K562 (cell line): Measurements from ENCODE around the gene HHEX. TPM values are rescaled to one million over a fixed set of nuclear protein-coding genes. Genes with fewer than 3 reads are reported as not detected.

Source experiments
- ATAC-seq: fragments of 200-7000 bp; cut with Tn5 transposase; 3 replicates; pipeline ENCODE4 v1.9.1; 2020; ENCODE audit warnings: moderate library complexity
- BruUV-seq: library from RNA; stranded (reverse); fragments of 400-500 nt; replicated peaks from 2 replicates; lab custom pipeline; 2021; lab: Mats Ljungman, UMichigan
- CTCF ChIA-PET: fragments of 300-600 bp; formaldehyde crosslinking; extraction: SDS; loops from one replicate; lab custom pipeline; 2021; ENCODE audit warnings: low intra/inter-chr PET ratio; lab: Yijun Ruan, JAX
- POLR2A ChIA-PET: fragments of 300-600, 350-650 bp; sonication (Branson Sonifier 250); formaldehyde crosslinking; extraction: SDS; loops from one replicate; lab custom pipeline; 2021; ENCODE audit warnings: antibody characterized with exemption, inconsistent platforms; lab: Yijun Ruan, JAX
- DNase-seq, 4 experiments: peaks; one replicate each; pipeline versions ENCODE4 v3.0.0 to v3.0.0-alpha.2; 2011 to 2018; ENCODE audit warnings: low spot score in 3 of 4, mixed read lengths in 3 of 4; ENCODE audit errors: extremely low read depth in 1 of 4
- FAIRE-seq: peaks from 2 replicates; lab custom pipeline; 2011; peaks lifted over from hg19 to GRCh38; lab: Jason Lieb, UNC
- H2AFZ ChIP-seq: 2 replicates; pipeline ENCODE4 v1.6.0; 2011; ENCODE audit warnings: low read depth, low read length, control low read depth, inconsistent platforms
- H3K27ac ChIP-seq: fragments of 200-600 bp; 3 replicates; pipeline ENCODE4 v1.8.0; 2011; ENCODE audit warnings: low read depth, mild to moderate bottlenecking, control low read depth, inconsistent platforms, low read length, moderate library complexity, mixed read lengths; ENCODE audit errors: extremely low read depth
- H3K27me3 ChIP-seq, 2 experiments: fragments of 300-600 bp in 1 of 2; 2 replicates in 1 of 2; 3 replicates in 1 of 2; pipeline versions ENCODE4 v1.6.0 to v1.8.0; 2011; ENCODE audit warnings: inconsistent platforms in 2 of 2, low read length in 2 of 2, mild to moderate bottlenecking in 1 of 2, mixed read lengths in 1 of 2, moderate library complexity in 1 of 2; ENCODE audit not compliant: control insufficient read depth in 2 of 2, insufficient read depth in 2 of 2
- H3K36me3 ChIP-seq: fragments of 300-600 bp; 3 replicates; pipeline ENCODE4 v1.8.0; 2011; ENCODE audit warnings: mild to moderate bottlenecking, low read length, inconsistent platforms; ENCODE audit not compliant: control insufficient read depth, insufficient read depth
- H3K4me1 ChIP-seq, 2 experiments: fragments of 200-600 bp in 1 of 2; replicated peaks in 1 of 2; 2 replicates in 1 of 2; 3 replicates in 1 of 2; pipeline versions ENCODE4 v1.5.1 to v1.8.0; 2011; ENCODE audit warnings: inconsistent platforms in 2 of 2, low read length in 2 of 2, mild to moderate bottlenecking in 1 of 2, mixed read lengths in 1 of 2, moderate library complexity in 1 of 2; ENCODE audit not compliant: control insufficient read depth in 2 of 2, insufficient read depth in 2 of 2
- H3K4me2 ChIP-seq: 2 replicates; pipeline ENCODE4 v1.6.1; 2011; ENCODE audit warnings: low read length, control low read depth, inconsistent platforms, mixed read lengths; ENCODE audit not compliant: insufficient read depth
- H3K4me3 ChIP-seq: fragments of 200-600 bp; sonication (generic), shearing (Covaris generic); 2 replicates; pipeline ENCODE4 v1.5.1; 2016; ENCODE audit warnings: control low read depth, inconsistent platforms
- H3K79me2 ChIP-seq: fragments of 200-600 bp; 3 replicates; pipeline ENCODE4 v1.8.0; 2011; ENCODE audit warnings: low read length, inconsistent platforms; ENCODE audit not compliant: control insufficient read depth, insufficient read depth
- H3K9ac ChIP-seq, 2 experiments: 2 replicates each; pipeline versions ENCODE4 v1.6.0 to v1.6.1; 2011; ENCODE audit warnings: low read depth in 2 of 2, low read length in 2 of 2, control low read depth in 1 of 2, inconsistent platforms in 1 of 2, mild to moderate bottlenecking in 1 of 2, mixed read lengths in 1 of 2; ENCODE audit not compliant: insufficient read depth in 1 of 2
- H3K9me1 ChIP-seq: one replicate; pipeline ENCODE4 v1.6.0; 2011; ENCODE audit warnings: inconsistent platforms, mild to moderate bottlenecking, low read length, moderate library complexity; ENCODE audit not compliant: control insufficient read depth, insufficient read depth
- H3K9me3 ChIP-seq: replicated peaks from 2 replicates; pipeline ENCODE4 v1.5.1; 2011; ENCODE audit warnings: low read depth, low read length, inconsistent platforms; ENCODE audit not compliant: control insufficient read depth, insufficient read depth
- H4K20me1 ChIP-seq: replicated peaks from 2 replicates; pipeline ENCODE4 v1.6.1; 2011; ENCODE audit warnings: low read length, inconsistent platforms, mixed read lengths; ENCODE audit not compliant: control insufficient read depth, insufficient read depth
- ARHGAP35 ChIP-seq: fragments of 450-650 bp; IDR thresholded peaks from 2 replicates; pipeline ENCODE4 v1.6.1; 2018; ENCODE audit not compliant: partially characterized antibody
- C11orf30 ChIP-seq: fragments of 450-650 bp; IDR thresholded peaks from 2 replicates; pipeline ENCODE4 v1.6.1; 2016; ENCODE audit warnings: low read depth, mild to moderate bottlenecking
- COPS2 ChIP-seq: fragments of 450-650 bp; conservative IDR thresholded peaks from 2 replicates; pipeline ENCODE4 v1.6.1; 2016; ENCODE audit warnings: mild to moderate bottlenecking, moderate library complexity
- MAFF ChIP-seq: IDR thresholded peaks from 2 replicates; pipeline ENCODE4 v1.6.1; 2012; ENCODE audit warnings: low read length, improper control_type of control experiment
- MAFG ChIP-seq: fragments of 450-650 bp; conservative IDR thresholded peaks from 2 replicates; pipeline ENCODE4 v1.6.1; 2016; ENCODE audit warnings: missing genetic modification characterization, missing compliant biosample characterization
- MAFK ChIP-seq: IDR thresholded peaks from 2 replicates; pipeline ENCODE4 v1.6.1; 2011; ENCODE audit warnings: low read length, improper control_type of control experiment
- POLR3A ChIP-seq: IDR thresholded peaks from 2 replicates; pipeline ENCODE4 v1.6.1; 2011; ENCODE audit warnings: borderline replicate concordance, mild to moderate bottlenecking, moderate library complexity; ENCODE audit not compliant: insufficient read length, insufficient read depth; ENCODE audit errors: extremely low read depth
- SAP30 ChIP-seq: fragments of 200-600 bp; sonication (generic); IDR thresholded peaks from 2 replicates; pipeline ENCODE4 v1.6.1; 2012; ENCODE audit warnings: borderline replicate concordance, low read depth, mild to moderate bottlenecking, moderate library complexity, low read length, control low read depth, inconsistent platforms; ENCODE audit not compliant: insufficient read depth, poor library complexity, severe bottlenecking
- SRSF3 ChIP-seq: fragments of 200-400 bp; formaldehyde crosslinking; IDR thresholded peaks from 2 replicates; pipeline ENCODE4 v1.6.1; 2016; ENCODE audit warnings: mild to moderate bottlenecking, low read length, moderate library complexity; ENCODE audit not compliant: insufficient read depth
- XRCC4 ChIP-seq: IDR thresholded peaks from one replicate; pipeline ENCODE4 v1.6.1; 2011; ENCODE audit not compliant: insufficient read depth, insufficient read length; ENCODE audit errors: extremely low read depth
- ZNF316 ChIP-seq: fragments of 450-650 bp; IDR thresholded peaks from 2 replicates; pipeline ENCODE4 v1.6.1; 2016
- ZNF436 ChIP-seq: fragments of 250-450, 450-650 bp; sonication (Bioruptor Pico); formaldehyde crosslinking; IDR thresholded peaks from 2 replicates; pipeline ENCODE4 v1.7.0; 2020; ENCODE audit warnings: mild to moderate bottlenecking
- in situ Hi-C: fragments of 300-500 bp; cut with MboI; formaldehyde crosslinking; loops from 4 replicates; pipeline ENCODE4 v1.15.0; 2018; ENCODE audit warnings: inconsistent platforms, mixed read lengths
- intact Hi-C: fragments of 100-400 bp; cut with micrococcal nuclease; formaldehyde crosslinking; loops from 2 replicates; pipeline ENCODE4 v1.14.2; 2022
- polyA plus RNA-seq, 8 experiments: library from polyadenylated mRNA; depleted of rRNA in 4 of 8; stranded (reverse) in 5 of 8; unstranded in 3 of 8; fragments of >200 nt; fragmentation: Nextera tagmentation in 2 of 8; fragmentation: Illumina TruSeq in 1 of 8; extraction: Ambion mirVana in 2 of 8; extraction: Trizol in 1 of 8; gene quantifications; 2 replicates each; pipeline versions ENCODE4 v1.2.1 to v1.2.3, GENCODE V29; 2011 to 2014; ENCODE audit warnings: inconsistent platforms in 1 of 8, missing spikeins in 1 of 8
- total RNA-seq, 7 experiments: library from RNA; depleted of rRNA in 6 of 7; stranded (reverse); fragments of >200 nt in 6 of 7; fragmentation: Illumina TruSeq in 2 of 7; extraction: Trizol in 2 of 7; gene quantifications; 2 replicates each; pipeline versions ENCODE4 v1.2.1 to v1.2.3, GENCODE V29; 2011 to 2021; ENCODE audit warnings: low replicate concordance in 1 of 7
- TF ChIP-seq, protein P1 (sequence below): sonication (generic); formaldehyde crosslinking; IDR thresholded peaks from 2 replicates; pipeline ENCODE4 v1.8.0; 2022; ENCODE audit warnings: mild to moderate bottlenecking, missing genetic modification reagents
- TF ChIP-seq, protein P2 (sequence below): fragments of 250-450 bp; sonication (Bioruptor Pico); IDR thresholded peaks from 2 replicates; pipeline ENCODE4 v1.6.1; 2021; ENCODE audit warnings: mild to moderate bottlenecking

Gene HHEX
- total and polyA plus RNA-seq, 9 of the 15 experiments (the other 6 are each of a cell fraction or from before 2014, with no cell fraction given), result 37.2 to 133 (median 80.2) TPM

DNA sequence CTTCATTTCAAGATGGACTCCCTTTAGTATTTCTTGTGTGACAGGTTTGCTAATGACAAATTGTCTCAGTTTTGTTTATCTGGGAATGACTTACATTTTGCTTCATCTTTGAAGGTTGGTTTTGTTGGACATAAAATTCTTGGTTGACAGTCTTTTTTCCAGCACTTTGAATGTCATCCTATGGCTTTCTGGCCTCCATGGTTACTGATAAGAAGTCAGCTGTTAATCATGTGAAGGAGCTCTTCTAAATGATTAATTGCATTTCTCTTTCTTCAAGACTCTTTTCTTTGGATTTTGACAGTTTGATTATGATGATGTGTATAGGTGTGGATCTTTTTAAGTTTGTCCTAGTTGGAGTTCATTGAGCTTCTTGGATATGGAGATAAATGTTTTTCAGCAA is 26.9 kb upstream of the HHEX start (continued):
- no peak for TF ChIP-seq POLR3A
- no peak for TF ChIP-seq SAP30
- TF ChIP-seq, protein P1, sequence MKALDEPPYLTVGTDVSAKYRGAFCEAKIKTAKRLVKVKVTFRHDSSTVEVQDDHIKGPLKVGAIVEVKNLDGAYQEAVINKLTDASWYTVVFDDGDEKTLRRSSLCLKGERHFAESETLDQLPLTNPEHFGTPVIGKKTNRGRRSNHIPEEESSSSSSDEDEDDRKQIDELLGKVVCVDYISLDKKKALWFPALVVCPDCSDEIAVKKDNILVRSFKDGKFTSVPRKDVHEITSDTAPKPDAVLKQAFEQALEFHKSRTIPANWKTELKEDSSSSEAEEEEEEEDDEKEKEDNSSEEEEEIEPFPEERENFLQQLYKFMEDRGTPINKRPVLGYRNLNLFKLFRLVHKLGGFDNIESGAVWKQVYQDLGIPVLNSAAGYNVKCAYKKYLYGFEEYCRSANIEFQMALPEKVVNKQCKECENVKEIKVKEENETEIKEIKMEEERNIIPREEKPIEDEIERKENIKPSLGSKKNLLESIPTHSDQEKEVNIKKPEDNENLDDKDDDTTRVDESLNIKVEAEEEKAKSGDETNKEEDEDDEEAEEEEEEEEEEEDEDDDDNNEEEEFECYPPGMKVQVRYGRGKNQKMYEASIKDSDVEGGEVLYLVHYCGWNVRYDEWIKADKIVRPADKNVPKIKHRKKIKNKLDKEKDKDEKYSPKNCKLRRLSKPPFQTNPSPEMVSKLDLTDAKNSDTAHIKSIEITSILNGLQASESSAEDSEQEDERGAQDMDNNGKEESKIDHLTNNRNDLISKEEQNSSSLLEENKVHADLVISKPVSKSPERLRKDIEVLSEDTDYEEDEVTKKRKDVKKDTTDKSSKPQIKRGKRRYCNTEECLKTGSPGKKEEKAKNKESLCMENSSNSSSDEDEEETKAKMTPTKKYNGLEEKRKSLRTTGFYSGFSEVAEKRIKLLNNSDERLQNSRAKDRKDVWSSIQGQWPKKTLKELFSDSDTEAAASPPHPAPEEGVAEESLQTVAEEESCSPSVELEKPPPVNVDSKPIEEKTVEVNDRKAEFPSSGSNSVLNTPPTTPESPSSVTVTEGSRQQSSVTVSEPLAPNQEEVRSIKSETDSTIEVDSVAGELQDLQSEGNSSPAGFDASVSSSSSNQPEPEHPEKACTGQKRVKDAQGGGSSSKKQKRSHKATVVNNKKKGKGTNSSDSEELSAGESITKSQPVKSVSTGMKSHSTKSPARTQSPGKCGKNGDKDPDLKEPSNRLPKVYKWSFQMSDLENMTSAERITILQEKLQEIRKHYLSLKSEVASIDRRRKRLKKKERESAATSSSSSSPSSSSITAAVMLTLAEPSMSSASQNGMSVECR (CRISPR knock-in tag), result no peak
- TF ChIP-seq ARHGAP35, result peak; percentile 57
- no peak for TF ChIP-seq XRCC4
- TF ChIP-seq, all 486 proteins: peak for 21

DNA sequence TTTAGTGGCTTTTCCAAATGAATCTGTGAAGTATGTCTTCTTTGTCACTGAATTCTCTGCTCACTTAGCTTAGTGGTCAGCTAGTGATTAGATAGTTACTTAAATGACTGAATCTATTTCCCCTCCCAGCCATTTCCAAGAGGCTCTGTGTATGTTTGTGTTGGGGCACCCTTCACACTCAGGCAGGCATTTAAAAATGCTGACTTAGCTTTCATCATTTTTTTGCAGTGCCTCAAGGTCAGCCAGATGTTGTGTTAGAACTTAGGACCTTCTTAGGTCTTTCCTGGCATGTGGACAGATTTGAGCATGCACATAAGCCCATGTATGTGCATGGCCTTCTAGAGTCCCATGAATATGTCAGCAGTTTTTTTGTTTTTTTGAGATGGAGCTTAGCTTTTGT is 25.4 kb upstream of the HHEX start:
- no peak overlapping the region for H3K9ac ChIP-seq
- H3K27ac ChIP-seq, result no peak overlapping the region
- TF ChIP-seq ZNF436, result no peak
- TF ChIP-seq ZNF316, result peak; percentile 83
- TF ChIP-seq MAFF, result peak; percentile 57; the same call in 1 of the 2 replicates
- TF ChIP-seq, protein P2, sequence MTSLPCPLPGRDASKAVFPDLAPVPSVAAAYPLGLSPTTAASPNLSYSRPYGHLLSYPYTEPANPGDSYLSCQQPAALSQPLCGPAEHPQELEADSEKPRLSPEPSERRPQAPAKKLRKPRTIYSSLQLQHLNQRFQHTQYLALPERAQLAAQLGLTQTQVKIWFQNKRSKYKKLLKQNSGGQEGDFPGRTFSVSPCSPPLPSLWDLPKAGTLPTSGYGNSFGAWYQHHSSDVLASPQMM (CRISPR knock-in tag), result no peak
- TF ChIP-seq MAFG, result peak; percentile 41
- TF ChIP-seq MAFK, result peak; percentile 47
- peak; percentile 52; the same call in 1 of the 2 replicates for TF ChIP-seq C11orf30
- TF ChIP-seq COPS2, result no peak
- TF ChIP-seq SRSF3, result no peak
- H3K4me2 ChIP-seq, result no peak overlapping the region
- H3K9me3 ChIP-seq, result no peaks in the 10 kb centered on the region
- H3K4me1 ChIP-seq, result no peaks in the 10 kb centered on the region
- no TSS peak for BruUV-seq
- no peak overlapping the region for H3K4me3 ChIP-seq
- CTCF ChIA-PET, result no interaction called here
- no peaks in the 10 kb centered on the region for H3K79me2 ChIP-seq
- in situ Hi-C loops (no loop called here), intact Hi-C loops (no loop called here)
- POLR2A ChIA-PET, result no interaction called here
- no peaks in the 10 kb centered on the region for H3K9me1 ChIP-seq
- DNase-seq (no peak), FAIRE-seq (no peak), ATAC-seq (no peak)
- H3K27me3 ChIP-seq, result no peaks in the 10 kb centered on the region
- no peaks in the 10 kb centered on the region for H3K36me3 ChIP-seq
- no peaks in the 10 kb centered on the region for H4K20me1 ChIP-seq
- H2AFZ ChIP-seq, result no peak overlapping the region
